Measurements from ENCODE around the gene UBXN6.

UBXN6 gene

GRCh38 chr19:4464815-4465581, 7.4 kb upstream of the UBXN6 start:
- Histone ChIP-seq H3K4me2 (ENCODE audit: low read length, poor library complexity, severe bottlenecking) (no peak overlapping the region), H2BK120ac (ENCODE audit: low read depth, low read length) (no peak overlapping the region), H3K23ac (ENCODE audit: low read length in 2 of 2) (no peak overlapping the region), H3K36me3 (ENCODE audit: control insufficient read depth in 1 of 2, insufficient read depth in 2 of 2, low read depth in 1 of 2, low read length in 2 of 2) (no peaks in the 10 kb centered on the region), H2BK5ac (ENCODE audit: low read depth, low read length, poor library complexity, severe bottlenecking) (no peak overlapping the region), H3K4ac (ENCODE audit: low read depth in 1 of 2, low read length in 2 of 2) (no peak overlapping the region), H4K8ac (ENCODE audit: low read length) (no peak overlapping the region), H2BK12ac (ENCODE audit: low read length in 2 of 2) (no peak overlapping the region), H3K27me3 (ENCODE audit: control insufficient read depth in 1 of 2, insufficient read depth in 1 of 2, low read length in 2 of 2) (no peaks in the 10 kb centered on the region), H3K27ac (ENCODE audit: low read length, poor library complexity, severe bottlenecking) (no peak overlapping the region), H3K9me3 (ENCODE audit: control insufficient read depth, low read length) (no peaks in the 10 kb centered on the region), H2BK15ac (ENCODE audit: low read depth, poor library complexity, severe bottlenecking) (no peak overlapping the region), H3K4me1 (ENCODE audit: control insufficient read depth, insufficient read depth, low read depth, low read length) (no peaks in the 10 kb centered on the region), H3K14ac (ENCODE audit: low read length in 2 of 2) (no peak overlapping the region), H3K18ac (ENCODE audit: low read depth in 1 of 2, low read length in 2 of 2) (no peak overlapping the region), H3K79me1 (replicated peaks; ENCODE audit: low read length, poor library complexity, severe bottlenecking) (no peaks in the 10 kb centered on the region), H4K91ac (ENCODE audit: low read length) (no peak overlapping the region), H2AK5ac (ENCODE audit: low read length, severe bottlenecking) (no peak overlapping the region), H2AFZ (ENCODE audit: low read depth, low read length) (no peak overlapping the region), H3K4me3 (ENCODE audit: insufficient read depth in 1 of 2, low read depth in 1 of 2, low read length in 2 of 2) (no peak overlapping the region), H3K9ac (ENCODE audit: low read length) (no peak overlapping the region)
- DNase-seq: no peak
- 88% methylated on average over 8 of the region's 8 CpGs for WGBS

GRCh38 chr19:4456843-4457653, 546 bp downstream of the UBXN6 start:
- Histone ChIP-seq H3K9ac (ENCODE audit: low read length) (peak overlapping the region; percentile 100), H3K4ac (ENCODE audit: low read depth in 1 of 2, low read length in 2 of 2) (peak overlapping the region; percentile 95 to 96), H2BK12ac (ENCODE audit: low read length in 2 of 2) (peak overlapping the region; percentile 46 to 77), H3K4me2 (ENCODE audit: low read length, poor library complexity, severe bottlenecking) (peak overlapping the region; percentile 94), H3K27ac (ENCODE audit: low read length, poor library complexity, severe bottlenecking) (peak overlapping the region; percentile 99), H3K79me1 (replicated peaks; ENCODE audit: low read length, poor library complexity, severe bottlenecking) (peaks cover 29% of the 10 kb centered on the region), H2BK120ac (ENCODE audit: low read depth, low read length) (peak overlapping the region; percentile 90), H3K4me1 (ENCODE audit: control insufficient read depth, insufficient read depth, low read depth, low read length) (peaks cover 38% of the 10 kb centered on the region), H4K91ac (ENCODE audit: low read length) (peak overlapping the region; percentile 98), H3K14ac (ENCODE audit: low read length in 2 of 2) (peak overlapping the region in 1 of 2 experiments; percentile 90), H3K36me3 (ENCODE audit: control insufficient read depth in 1 of 2, insufficient read depth in 2 of 2, low read depth in 1 of 2, low read length in 2 of 2) (peaks cover 20 to 29% of the 10 kb centered on the region in 2 experiments), H3K27me3 (ENCODE audit: control insufficient read depth in 1 of 2, insufficient read depth in 1 of 2, low read length in 2 of 2) (no peaks in the 10 kb centered on the region), H2AK5ac (ENCODE audit: low read length, severe bottlenecking) (peak overlapping the region; percentile 36), H3K23ac (ENCODE audit: low read length in 2 of 2) (peak overlapping the region in 1 of 2 experiments; percentile 73), H3K18ac (ENCODE audit: low read depth in 1 of 2, low read length in 2 of 2) (peak overlapping the region; percentile 84 to 95), H3K9me3 (ENCODE audit: control insufficient read depth, low read length) (no peaks in the 10 kb centered on the region), H4K8ac (ENCODE audit: low read length) (peak overlapping the region; percentile 93), H2AFZ (ENCODE audit: low read depth, low read length) (no peak overlapping the region), H2BK15ac (ENCODE audit: low read depth, poor library complexity, severe bottlenecking) (peak overlapping the region; percentile 91), H3K4me3 (ENCODE audit: insufficient read depth in 1 of 2, low read depth in 1 of 2, low read length in 2 of 2) (peak overlapping the region; percentile 79 to 99), H2BK5ac (ENCODE audit: low read depth, low read length, poor library complexity, severe bottlenecking) (peak overlapping the region; percentile 99)
- 2% methylated on average over 35 of the region's 53 CpGs for WGBS
- DNase-seq: peak; percentile 75

GRCh38 chr19:4456476-4456842, 1.1 kb downstream of the UBXN6 start:
- Histone ChIP-seq H3K4me2 (ENCODE audit: low read length, poor library complexity, severe bottlenecking) (peak overlapping the region; percentile 94), H3K27ac (ENCODE audit: low read length, poor library complexity, severe bottlenecking) (peak overlapping the region; percentile 91)
- peak; percentile 88 for DNase-seq

More at GRCh38 chr19:4456476-4456842, 1.1 kb downstream of the UBXN6 start:
- peak overlapping the region; percentile 100 for H3K9ac ChIP-seq (ENCODE audit: low read length)
- peaks cover 38% of the 10 kb centered on the region for H3K4me1 ChIP-seq (ENCODE audit: control insufficient read depth, insufficient read depth, low read depth, low read length)
- peak overlapping the region in 1 of 2 experiments; percentile 65 for H3K23ac ChIP-seq (ENCODE audit: low read length in 2 of 2)
- H2AK5ac ChIP-seq (ENCODE audit: low read length, severe bottlenecking): peak overlapping the region; percentile 36
- H3K18ac ChIP-seq (ENCODE audit: low read depth in 1 of 2, low read length in 2 of 2): peak overlapping the region; percentile 68 to 95
- peak overlapping the region in 1 of 2 experiments; percentile 96 for H3K14ac ChIP-seq (ENCODE audit: low read length in 2 of 2)
- no peak overlapping the region for H2AFZ ChIP-seq (ENCODE audit: low read depth, low read length)
- H3K79me1 ChIP-seq (replicated peaks; ENCODE audit: low read length, poor library complexity, severe bottlenecking): peaks cover 30% of the 10 kb centered on the region
- H2BK120ac ChIP-seq (ENCODE audit: low read depth, low read length): peak overlapping the region; percentile 80
- H3K27me3 ChIP-seq (ENCODE audit: control insufficient read depth in 1 of 2, insufficient read depth in 1 of 2, low read length in 2 of 2): no peaks in the 10 kb centered on the region
- H3K36me3 ChIP-seq (ENCODE audit: control insufficient read depth in 1 of 2, insufficient read depth in 2 of 2, low read depth in 1 of 2, low read length in 2 of 2): peaks cover 26 to 35% of the 10 kb centered on the region in 2 experiments
- H2BK5ac ChIP-seq (ENCODE audit: low read depth, low read length, poor library complexity, severe bottlenecking): peak overlapping the region; percentile 66
- peak overlapping the region; percentile 98 for H4K91ac ChIP-seq (ENCODE audit: low read length)
- H3K4me3 ChIP-seq (ENCODE audit: insufficient read depth in 1 of 2, low read depth in 1 of 2, low read length in 2 of 2): peak overlapping the region; percentile 71 to 99
- H2BK12ac ChIP-seq (ENCODE audit: low read length in 2 of 2): peak overlapping the region; percentile 46 to 77
- peak overlapping the region; percentile 95 to 96 for H3K4ac ChIP-seq (ENCODE audit: low read depth in 1 of 2, low read length in 2 of 2)
- 27% methylated on average over 9 of the region's 9 CpGs for WGBS
- H3K9me3 ChIP-seq (ENCODE audit: control insufficient read depth, low read length): no peaks in the 10 kb centered on the region
- H4K8ac ChIP-seq (ENCODE audit: low read length): peak overlapping the region; percentile 47
- peak overlapping the region; percentile 90 for H2BK15ac ChIP-seq (ENCODE audit: low read depth, poor library complexity, severe bottlenecking)

Data from mesenchymal stem cell (in vitro differentiated cells and primary cell).